ENCODE data around the gene CBX5. TPM values are rescaled to one million over a fixed set of nuclear protein-coding genes. Genes with fewer than 3 reads are reported as not detected.
A peak's percentile ranks its signal among the peaks of the same experiment; 100 is the strongest.

Gene CBX5
- total and polyA plus RNA-seq, 9 of the 15 experiments (the other 6 are each of a cell fraction or from before 2014, with no cell fraction given): 32.6 to 102 (median 59.2) TPM

- TF ChIP-seq PHB (CRISPR knock-in tag; IDR thresholded peaks at IDR 0.05) (no peak), PTBP1 (IDR thresholded peaks at IDR 0.05; ENCODE audit: low read depth, low read length) (no peak), PHF8 (IDR thresholded peaks at IDR 0.05; ENCODE audit: borderline replicate concordance, low read length) (no peak), ZNF280B (CRISPR knock-in tag; IDR thresholded peaks at IDR 0.05) (no peak), RBM34 (IDR thresholded peaks at IDR 0.05; ENCODE audit: borderline replicate concordance, insufficient read depth, low read length) (no peak), GTF2A2 (tag; IDR thresholded peaks at IDR 0.05) (no peak), ERF (CRISPR knock-in tag; IDR thresholded peaks at IDR 0.05) (no peak), ZNF398 (CRISPR knock-in tag; IDR thresholded peaks at IDR 0.05) (no peak), NFIX (CRISPR knock-in tag; IDR thresholded peaks at IDR 0.05; ENCODE audit: low read depth) (no peak), TFE3 (CRISPR knock-in tag; IDR thresholded peaks at IDR 0.05) (no peak), TCFL5 (CRISPR knock-in tag; conservative IDR thresholded peaks at IDR 0.05) (no peak), PHF21A (IDR thresholded peaks at IDR 0.05; ENCODE audit: borderline replicate concordance, low read depth) (no peak), ATF6 (CRISPR knock-in tag; IDR thresholded peaks at IDR 0.05) (no peak), CCAR2 (IDR thresholded peaks at IDR 0.05; ENCODE audit: low read depth, low read length) (no peak), KAT7 (CRISPR knock-in tag; IDR thresholded peaks at IDR 0.05; ENCODE audit: borderline replicate concordance) (no peak), GABPB2 (CRISPR knock-in tag; conservative IDR thresholded peaks at IDR 0.05) (no peak), NR1H2 (CRISPR knock-in tag; IDR thresholded peaks at IDR 0.05) (0 out of 2 replicates have a peak, but pooled peaks have one; percentile 57), ZNF830 (CRISPR knock-in tag; IDR thresholded peaks at IDR 0.05) (no peak), ZNF124 (CRISPR knock-in tag; IDR thresholded peaks at IDR 0.05) (no peak), MTA2 (IDR thresholded peaks at IDR 0.05; ENCODE audit: low read depth) (peak; percentile 42), HDAC1 (IDR thresholded peaks at IDR 0.05) (peak in 1 of 2 experiments; percentile 82; a peak in 2 of 4 replicates), HMG20A (CRISPR knock-in tag; conservative IDR thresholded peaks at IDR 0.05) (no peak), HMG20B (CRISPR knock-in tag; IDR thresholded peaks at IDR 0.05) (no peak)
Measured at GRCh38 chr12:54296393-54297099, 16.6 kb upstream of the CBX5 start (continued).
